Kidney epithelial cell (primary cell): ENCODE data around the gene SLC39A11. TPM values are rescaled to one million over a fixed set of nuclear protein-coding genes. Genes with fewer than 3 reads are reported as not detected.

Source experiments
- DNase-seq: peaks from one replicate; pipeline ENCODE4 v3.0.0-alpha.2; 2010; ENCODE audit warnings: low read depth
- H3K27me3 ChIP-seq: 2 replicates; pipeline ENCODE4 v1.6.0; 2011; ENCODE audit warnings: low read length; ENCODE audit not compliant: control insufficient read depth, insufficient read depth
- H3K36me3 ChIP-seq: 2 replicates; pipeline ENCODE4 v1.5.1; 2011; ENCODE audit warnings: low read length; ENCODE audit not compliant: control insufficient read depth, insufficient read depth
- H3K4me3 ChIP-seq: 2 replicates; pipeline ENCODE4 v1.5.1; 2011; ENCODE audit warnings: low read depth, mild to moderate bottlenecking, control low read depth, low read length
- CTCF ChIP-seq: IDR thresholded peaks from 2 replicates; pipeline ENCODE4 v1.5.1; 2011; ENCODE audit warnings: mild to moderate bottlenecking, moderate library complexity, low read length, control low read depth, inconsistent platforms; ENCODE audit not compliant: insufficient read depth, poor library complexity, severe bottlenecking
- total RNA-seq: library from RNA; depleted of rRNA; stranded (reverse); fragments of >200 nt; gene quantifications from 2 replicates; pipeline ENCODE4 v1.2.3, GENCODE V29; 2015

SLC39A11 gene
- total RNA-seq, 1 donor from 2014 or later = 13.0 TPM

DNA sequence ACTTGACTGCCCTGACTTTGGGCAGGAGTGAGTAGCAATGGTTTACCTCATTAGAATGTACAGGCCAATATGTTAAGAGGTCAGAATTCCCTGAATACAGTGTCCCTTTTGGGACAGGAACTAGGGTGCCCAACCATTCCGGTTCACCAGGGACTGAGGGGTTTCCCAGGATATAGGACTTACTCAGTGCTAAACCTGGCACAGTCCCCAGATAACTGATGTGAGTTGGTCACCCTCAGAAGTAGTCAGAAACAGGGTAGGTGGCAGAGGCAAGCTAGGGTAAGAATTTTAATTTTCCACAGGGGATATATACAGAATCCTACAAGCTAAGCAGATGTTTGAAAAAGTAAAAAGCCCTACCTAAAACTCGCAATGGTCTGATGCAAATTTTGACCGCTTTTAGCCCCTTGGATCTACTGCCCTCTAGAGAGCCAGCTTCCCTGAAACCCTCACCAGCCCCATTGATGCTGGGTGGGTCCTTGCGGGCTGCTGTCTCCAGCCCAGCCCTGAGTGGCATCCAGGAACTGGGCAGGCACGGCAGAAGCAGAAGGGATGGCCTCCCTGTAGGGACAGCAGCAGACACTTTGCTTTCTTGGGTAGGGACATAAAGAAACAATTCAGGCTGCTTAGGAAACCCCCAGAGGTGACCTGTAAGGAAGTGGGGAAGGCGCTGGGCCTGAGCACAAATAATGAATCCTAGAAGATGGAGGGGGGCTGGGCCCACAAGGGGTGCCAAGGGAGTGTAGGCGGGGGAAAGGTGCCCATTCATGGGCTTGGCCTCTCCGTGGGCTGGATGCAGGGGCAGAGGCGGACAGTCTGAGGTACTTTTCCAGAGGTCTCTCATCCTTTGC lies 434.8 kb downstream of the SLC39A11 start:
- H3K36me3 ChIP-seq = no peaks in the 10 kb centered on the region
- no peaks in the 10 kb centered on the region for H3K27me3 ChIP-seq
- no peak overlapping the region for H3K4me3 ChIP-seq
- no peak for DNase-seq
- peak; percentile 25 for TF ChIP-seq CTCF

- H3K27me3 ChIP-seq = no peaks in the 10 kb centered on the region
- H3K4me3 ChIP-seq = no peak overlapping the region
- DNase-seq = no peak
- no peaks in the 10 kb centered on the region for H3K36me3 ChIP-seq
- no peak for TF ChIP-seq CTCF
Observed at GRCh38 chr17:72656130-72656763, 436.2 kb downstream of the SLC39A11 start.

GRCh38 chr17:72654706-72655105 lies 437.8 kb downstream of the SLC39A11 start:
- no peak for DNase-seq
- Histone ChIP-seq H3K36me3 (no peaks in the 10 kb centered on the region), H3K4me3 (no peak overlapping the region), H3K27me3 (no peaks in the 10 kb centered on the region)
- TF ChIP-seq CTCF = no peak

DNA sequence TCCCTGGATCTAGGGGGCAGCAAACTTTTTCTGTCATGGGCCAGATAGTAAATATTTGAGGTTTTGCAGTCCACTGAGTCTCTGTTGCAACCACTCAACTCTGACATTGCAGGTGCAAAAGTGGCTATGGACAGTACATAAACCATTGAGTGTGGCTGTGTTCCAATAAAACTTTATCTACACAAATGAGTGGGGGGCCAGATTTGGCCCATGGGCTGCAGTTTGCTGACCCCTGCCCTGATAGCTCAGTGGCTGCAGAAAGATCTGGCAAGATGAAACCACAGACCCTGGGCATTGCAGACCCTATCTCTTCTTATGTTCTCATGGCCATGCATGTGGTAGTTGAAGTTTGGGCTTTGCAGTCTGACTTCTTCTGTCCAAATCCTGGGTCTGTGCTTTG lies 440.5 kb downstream of the SLC39A11 start:
- no peaks in the 10 kb centered on the region for H3K27me3 ChIP-seq
- DNase-seq = no peak
- TF ChIP-seq CTCF = no peak
- no peaks in the 10 kb centered on the region for H3K36me3 ChIP-seq
- H3K4me3 ChIP-seq = no peak overlapping the region

- no peak for DNase-seq
- no peak overlapping the region for H3K4me3 ChIP-seq
- no peak for TF ChIP-seq CTCF
- no peaks in the 10 kb centered on the region for H3K27me3 ChIP-seq
- no peaks in the 10 kb centered on the region for H3K36me3 ChIP-seq
Observed at GRCh38 chr17:72648702-72649101, 443.8 kb downstream of the SLC39A11 start.
